Limb (tissue), 2 donors: ENCODE results near the gene PRR36.
"Not testable (repeated sequence)": the region's sequence is repeated elsewhere in the genome, so short reads cannot be mapped to it uniquely, and the experiment has no call there.

ENCODE experiments used
- DNase-seq, 2 donors: peaks; one replicate each; pipeline ENCODE4 v3.0.0-alpha.2; 2016; ENCODE audit errors: extremely low spot score in 2 of 2

The PRR36 gene

DNA sequence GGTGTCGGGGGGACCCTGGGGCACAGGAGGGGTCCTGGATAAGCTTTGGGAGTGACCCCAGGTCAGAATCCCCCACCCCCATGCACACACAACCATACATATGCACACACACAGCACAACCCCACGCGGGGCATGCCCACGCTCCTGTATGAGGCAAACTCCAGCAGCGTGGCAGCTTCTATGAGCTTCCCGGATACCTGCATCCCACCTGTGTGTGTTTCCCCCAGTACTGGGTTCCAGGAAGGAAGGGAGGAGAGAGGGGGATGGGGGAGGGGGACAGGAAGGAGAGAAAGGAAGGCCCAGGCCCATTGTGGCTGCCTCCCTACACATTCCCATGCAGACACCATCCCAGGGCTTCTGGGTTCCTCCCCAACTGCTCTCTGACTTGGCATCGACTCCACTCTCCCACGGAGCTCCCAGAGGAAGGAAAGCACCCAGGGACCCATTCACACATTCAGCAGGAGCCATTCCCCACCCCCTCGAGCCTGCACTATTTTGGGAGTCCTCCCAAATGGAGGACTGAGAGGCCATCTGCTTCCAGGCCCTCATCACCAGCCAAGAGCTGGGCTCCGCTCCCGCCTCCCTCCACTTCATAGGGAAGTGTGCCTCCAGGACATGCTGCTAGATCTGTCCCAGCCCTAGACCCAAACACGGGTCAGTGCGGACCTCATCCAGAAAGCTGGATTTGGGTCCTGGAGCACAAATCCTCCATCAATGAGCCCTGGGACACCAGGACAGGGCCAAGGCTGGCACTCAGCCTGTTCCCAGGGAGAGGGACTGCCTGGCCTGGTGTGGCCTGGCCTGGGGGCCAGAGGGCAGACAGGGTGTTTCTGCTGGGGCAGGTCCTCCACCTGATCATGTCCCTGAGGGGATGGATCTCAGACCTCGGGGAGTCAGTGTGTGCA is 13.2 kb downstream of the PRR36 start:
- no peak for DNase-seq

DNA sequence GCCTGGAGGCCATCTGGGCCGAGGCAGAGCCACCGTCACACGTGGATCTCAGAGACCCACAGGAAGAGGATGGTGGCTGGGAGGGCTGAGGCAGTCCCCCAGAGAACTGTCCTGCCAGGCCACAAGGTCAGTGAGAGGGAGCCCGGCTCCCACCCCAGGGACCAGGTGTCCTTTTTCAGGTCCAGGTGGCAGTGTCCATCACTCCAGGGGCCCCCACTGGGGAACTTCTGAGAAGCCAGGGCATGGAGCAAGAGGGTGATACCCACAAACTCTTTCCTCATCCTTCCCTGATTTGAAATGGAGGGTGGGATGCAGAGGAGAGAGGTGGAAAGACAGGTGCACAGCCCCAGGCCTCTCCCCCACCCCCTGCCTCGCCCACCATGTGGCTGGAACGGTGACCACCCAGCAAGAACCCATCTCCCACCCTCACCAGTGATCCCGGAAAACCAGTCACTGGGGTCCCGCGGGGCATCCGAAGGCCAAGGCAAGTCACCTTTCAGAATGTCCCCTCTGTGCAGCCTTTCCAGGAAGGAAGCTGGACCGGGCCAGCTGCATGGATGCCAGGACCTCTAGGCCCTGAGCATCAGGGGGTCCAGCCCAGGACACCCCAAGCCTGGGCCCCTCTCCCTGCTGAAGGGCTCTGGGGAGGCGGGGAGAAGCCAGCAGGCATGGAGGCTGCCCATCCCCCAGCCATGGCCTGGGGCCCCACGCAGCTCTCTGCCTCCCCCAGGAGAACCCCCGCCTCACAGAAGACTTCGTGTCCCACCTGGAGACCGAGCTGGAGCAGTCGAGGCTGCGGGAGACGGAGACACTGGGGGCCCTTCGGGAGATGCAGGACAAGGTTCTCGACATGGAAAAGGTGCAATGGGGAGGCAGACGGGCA is 14.1 kb downstream of the PRR36 start:
- DNase-seq = no peak

DNA sequence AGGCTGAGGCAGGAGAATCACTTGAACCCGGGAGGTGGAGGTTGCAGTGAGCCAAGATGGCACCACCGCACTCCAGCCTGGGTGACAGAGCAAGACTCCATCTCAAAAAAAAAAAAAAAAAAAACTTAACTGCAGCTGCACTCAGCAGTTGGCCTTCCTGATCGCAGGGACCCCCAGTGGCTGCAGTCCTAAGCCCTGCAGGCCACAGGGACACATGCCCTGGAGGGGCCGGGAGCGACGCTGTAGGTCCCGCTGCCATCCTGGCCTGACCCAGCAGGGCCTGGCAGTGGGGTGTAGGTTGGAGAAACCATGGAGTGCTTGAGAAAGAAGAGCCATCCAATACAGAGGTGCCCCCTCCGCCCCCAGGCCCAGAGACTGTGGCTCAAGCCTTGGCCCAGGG is 15.1 kb downstream of the PRR36 start:
- not testable (repeated sequence) for DNase-seq

DNA sequence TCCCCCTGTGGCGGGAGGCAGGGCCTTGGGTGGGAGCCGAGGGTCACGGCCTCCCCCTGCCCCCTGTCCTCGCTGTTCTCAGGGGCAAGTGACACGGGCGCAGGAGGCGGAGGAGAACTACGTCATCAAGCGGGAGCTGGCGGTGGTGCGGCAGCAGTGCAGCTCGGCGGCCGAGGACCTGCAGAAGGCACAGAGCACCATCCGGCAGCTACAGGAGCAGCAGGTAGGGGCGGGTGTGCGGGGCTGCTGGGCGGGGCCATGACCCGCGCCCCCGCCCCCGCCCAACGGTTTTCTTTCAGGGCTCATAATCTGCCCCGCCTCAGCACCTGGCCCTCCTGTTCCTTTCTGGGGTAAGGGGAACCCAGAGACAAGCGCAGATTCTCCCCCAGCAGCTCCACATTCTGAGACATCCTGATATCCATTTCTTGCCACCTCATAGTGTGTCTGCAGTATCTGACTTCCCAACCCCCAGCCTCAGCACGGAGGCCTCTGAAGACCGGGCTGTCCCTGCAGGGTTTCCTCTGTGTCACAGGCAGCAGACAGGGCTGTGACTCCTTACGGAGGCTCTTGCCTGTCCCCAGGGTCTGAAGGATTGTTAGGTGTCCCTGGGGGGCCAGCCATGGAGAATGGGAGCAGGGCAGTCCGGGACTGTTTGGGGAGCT is 15.9 kb downstream of the PRR36 start:
- no peak for DNase-seq

DNA sequence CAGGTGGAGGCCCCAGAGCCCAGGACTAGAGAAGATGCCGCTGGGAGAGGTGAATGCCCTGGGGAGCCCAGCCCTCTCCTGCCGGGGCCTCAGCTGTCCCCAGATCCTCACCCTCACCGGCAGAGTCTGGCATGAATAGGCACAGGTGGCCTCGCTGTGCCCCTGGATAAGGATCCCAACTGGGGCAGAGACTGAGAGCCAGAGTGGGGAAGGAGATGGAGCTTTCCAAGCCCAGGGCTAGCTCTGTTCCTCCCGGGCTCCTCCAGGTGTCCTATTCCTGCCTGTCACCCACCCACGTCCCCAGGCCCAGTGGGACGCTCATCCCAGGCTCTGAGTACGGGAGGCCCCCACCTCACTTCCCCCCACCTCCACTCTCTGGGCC is 16.5 kb downstream of the PRR36 start:
- DNase-seq = no peak

DNA sequence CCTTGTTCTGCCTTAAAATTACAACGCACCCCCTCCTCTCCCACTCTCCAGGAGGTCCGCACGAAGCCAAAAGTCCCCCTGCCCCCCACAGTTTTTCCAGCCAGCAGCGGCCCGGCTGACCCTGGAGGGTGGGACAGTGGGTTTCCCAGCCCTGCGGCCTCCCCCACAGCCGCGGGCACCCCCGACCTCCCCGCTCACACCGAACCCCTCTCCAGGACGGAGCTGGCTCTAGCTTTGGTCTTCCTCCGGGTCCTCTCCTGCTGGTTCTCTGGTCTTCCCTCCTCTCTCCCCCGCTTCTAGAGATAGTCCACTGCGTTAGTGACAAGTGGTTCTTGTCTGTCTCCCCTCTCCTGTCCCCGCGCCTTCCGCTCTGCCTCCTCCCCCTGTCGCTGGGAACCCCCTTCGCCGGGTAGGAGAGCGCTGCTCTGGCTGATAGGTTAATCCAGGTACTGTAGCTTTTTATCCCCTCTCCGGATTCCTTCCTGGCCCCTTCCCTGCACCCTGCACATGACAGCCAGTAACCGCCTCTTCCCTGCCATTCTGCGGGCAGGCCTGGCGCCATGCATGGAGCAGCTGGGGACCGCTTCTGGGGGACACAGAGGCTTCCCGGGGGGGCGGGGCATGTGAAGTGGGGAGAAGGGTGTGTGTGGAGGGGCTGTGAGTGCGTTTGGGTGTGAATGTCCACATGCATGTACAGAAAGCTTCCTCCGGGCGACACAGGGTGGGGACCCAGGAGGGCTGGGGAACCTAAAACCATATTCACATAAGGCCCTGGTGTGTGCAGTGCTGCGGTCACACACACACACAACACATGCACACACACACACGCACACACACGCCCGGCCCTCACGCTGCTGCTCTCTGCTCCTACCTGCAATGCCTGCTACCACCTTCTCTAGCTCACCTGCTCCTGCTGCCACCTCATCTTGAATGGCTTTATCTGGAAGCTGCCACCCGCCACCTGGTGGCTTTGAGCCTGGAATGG is 17.2 kb downstream of the PRR36 start:
- no peak for DNase-seq

DNA sequence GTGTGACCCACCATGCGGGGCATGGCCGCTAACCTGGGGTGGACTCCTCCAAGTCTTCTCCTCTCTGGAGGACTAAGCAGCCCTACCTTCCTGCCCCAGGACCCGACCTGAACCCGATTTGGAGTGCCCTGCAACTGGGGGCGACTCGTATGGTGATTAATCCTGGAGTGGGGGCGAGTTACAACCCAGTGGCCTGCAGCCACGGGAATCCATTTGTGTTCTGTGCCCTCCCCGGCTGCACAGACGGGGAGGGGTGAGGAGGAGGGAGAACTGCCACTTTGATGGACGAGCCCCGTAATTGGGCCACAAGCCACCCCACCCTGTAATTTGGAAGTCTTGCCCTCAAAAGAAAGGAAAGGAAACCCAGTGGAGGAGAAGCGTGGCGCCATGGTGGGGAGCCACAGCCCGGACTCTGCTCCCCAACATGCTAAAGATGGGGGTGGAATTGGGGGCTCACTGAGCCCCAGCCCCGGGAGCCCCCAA is 18.0 kb downstream of the PRR36 start:
- no peak for DNase-seq

DNA sequence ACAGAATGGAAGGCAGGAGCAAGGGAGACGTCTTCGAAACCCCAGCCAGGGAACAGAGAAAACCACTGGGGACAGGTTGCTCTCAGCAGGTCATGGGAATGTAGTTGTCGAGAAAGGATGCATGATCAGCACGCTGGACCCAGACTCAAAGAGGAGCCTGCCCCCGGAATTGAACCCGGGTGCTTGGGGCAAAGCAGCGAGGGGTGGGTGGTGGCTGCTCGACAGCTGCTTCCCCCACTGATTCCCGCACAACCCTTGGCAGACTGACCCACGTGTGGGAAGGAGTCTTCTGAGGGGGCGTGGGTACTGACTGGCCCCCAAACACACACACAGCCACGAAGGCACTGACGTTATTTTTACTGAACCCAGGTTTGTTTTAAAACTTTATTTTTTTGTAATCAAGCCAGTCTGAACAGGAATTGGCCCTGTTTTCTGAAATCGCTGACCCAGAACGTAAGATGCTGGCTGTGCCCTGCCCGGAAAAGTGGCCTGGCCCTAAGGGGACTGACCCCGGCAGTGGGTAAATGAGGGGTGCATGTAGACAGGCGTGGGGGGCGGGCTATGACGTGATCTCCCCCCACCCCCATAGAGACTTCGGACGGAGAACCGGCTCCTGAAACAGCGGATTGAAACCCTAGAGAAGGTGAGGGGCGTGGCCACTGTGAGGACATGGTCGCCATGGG is 18.6 kb downstream of the PRR36 start:
- DNase-seq = no peak

DNA sequence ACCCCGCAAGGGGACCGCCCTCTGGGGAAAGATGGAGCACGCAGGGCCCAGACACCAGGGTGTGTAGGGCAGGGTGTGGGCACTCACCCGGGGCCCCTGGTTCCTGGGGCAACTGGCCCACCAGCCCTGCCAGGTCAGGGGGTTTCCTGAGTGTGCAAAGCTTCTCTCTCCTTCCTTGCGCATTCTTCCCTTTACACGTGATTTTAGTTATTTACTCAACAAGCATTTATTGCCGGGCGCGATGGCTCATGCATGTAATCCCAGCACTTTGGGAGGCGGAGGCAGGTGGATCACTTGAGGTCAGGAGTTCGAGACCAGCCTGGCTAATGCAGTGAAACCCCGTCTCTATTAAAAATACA is 20.4 kb downstream of the PRR36 start:
- no peak for DNase-seq

DNA sequence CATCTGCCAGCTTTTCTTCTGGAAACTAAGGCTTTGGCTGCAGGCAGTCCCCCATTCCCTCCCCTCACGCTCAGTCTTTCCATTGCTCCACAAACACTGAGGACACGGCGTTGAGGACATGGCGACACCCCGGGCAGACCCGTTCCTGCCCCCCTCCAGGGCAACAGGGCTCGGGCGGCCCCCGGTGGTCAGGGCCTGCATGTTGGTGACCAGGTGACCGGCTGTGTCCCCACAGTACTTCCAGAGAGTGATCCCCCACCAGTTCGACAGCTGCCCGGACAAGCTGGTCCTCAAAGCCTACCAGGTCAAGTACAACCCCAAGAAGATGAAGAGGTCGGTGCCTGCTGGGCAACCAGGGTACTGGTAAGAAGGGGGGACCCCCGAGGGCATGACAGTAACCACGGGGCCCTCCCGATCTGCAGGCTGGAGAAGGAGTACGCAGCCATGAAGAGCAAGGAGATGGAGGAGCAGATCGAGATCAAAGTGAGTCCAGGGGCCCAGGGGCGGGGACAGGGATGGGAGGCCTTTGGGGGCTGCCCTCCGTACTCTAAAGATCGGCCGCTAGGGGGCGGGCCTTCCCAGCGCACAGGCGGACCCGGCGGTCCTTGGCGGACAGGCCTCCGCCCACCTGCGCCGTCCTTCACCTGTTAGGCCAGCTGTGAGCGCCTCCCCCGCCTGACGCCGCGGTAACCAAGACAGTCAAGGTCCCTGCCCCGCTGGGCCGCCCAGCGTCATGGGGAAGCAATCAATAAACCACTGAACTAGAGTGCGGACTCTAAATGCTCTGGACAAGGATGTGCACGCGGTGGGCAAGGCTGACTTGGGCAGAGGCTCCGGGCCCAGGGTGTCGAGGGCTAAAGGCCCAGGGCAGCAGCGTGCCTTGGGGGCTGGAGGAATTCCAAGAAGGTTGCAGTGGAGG is 21.1 kb downstream of the PRR36 start:
- peak in 1 of 2 donors; percentile 84 for DNase-seq

DNA sequence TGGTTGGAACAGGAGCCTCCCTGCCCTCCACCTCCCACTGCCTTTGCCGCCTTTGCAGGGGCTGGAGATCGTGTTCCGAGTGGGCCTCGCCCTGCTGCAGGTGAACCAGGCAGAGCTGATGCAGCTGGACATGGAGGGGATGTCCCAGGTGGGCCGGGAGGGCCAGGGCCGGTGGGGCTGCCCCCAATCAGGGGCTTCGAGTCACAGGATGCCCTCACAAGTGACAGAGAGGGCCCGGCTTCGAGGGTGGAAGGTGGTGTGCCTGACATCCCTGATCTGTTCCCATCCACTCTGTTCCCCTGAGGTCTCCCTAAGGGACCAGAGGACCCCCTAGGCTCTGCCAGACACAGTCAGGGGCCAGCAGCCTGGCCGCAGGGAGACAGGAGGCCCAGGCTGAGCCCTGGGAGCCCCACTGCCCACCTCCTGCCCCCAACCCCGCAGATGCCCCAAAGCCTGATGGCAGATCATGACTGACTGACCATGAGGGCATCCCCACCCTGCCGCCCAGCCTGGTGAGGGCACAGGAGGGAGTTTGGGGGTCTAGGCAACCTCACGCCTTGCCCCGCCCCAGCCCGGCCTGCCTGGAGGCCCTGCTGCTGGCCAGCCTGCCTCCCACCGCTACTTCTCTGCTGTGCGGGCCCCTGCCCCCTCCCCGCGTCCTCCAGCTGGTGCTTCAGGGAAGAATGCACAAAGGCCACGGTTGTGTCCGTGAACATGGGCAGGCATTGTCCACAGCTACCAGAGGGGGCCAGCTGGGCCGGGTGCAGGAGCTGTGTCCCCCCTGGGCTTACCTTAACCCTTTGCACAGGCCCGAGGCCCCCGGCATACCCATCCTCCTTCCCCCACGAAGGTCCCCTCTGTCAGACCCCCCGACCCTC is 22.3 kb downstream of the PRR36 start:
- peak in 1 of 2 donors; percentile 47 for DNase-seq

DNA sequence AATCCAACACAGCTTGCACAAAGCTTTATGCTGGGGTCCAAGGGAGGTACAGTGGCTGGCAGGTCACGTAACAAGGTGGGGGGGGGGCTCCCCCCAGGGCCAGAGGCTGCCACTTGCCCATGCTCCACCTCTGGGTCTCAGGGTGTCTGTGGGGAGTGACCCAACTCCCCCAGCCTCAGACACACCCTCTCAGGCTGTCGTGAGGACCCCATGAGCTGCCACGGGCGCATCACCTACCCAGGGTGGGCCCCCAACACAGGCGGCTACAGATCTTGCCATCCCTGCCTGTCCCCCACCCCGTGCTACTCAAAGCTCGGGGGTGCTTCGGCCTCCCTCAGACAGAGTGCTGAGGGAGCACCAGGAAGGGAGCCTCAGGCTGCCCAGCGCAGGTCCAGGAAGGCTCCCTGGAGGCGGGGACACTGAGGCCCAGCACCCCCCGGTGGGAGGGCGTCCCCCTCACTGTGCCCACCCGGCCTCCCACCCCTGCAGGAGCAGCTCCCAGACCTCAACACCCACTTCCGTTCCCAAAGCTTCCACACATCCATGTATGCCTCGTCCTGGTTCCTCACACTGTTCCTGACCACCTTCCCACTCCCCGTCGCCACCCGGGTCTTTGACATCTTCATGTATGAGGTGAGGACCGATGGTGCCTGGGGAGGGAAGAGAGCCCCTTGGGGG is 23.1 kb downstream of the PRR36 start:
- DNase-seq = no peak

DNA sequence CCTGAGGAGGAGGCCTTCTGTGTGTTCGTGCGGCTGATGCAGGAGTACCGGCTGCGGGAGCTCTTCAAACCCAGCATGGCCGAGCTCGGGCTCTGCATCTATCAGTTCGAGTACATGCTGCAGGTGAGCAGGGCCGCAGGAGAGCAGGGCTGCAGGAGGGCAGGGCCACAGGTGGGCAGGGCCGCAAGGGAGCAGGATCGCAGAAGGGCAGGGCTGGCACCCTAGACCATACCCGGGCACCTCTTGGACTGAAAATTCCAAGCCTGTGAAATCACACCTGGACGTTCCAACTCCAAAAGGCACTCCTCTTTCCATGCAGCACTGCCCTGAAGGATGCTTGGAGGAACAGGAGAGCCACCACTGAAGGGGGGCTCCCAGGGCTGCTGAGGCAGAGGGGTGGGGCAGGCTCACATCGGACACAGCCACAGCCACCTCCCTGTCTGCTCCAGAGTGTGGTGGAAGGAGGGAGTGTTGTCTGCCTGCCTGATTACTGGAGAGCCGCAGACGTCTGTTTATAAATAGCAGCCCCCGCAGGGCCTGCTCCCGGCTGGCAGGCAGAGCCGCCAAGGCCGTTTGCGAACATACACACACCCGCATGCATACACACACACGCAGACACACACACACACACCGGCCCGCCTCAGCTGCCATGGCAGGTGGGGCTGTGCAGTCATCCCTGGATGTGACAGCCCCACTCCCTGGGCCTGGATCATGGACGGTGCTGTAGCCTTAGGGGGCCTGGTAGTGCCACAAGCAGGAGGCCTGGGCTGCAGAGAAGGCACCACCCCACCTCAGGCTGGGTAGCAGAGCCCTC is 24.0 kb downstream of the PRR36 start:
- peak in 1 of 2 donors; percentile 52 for DNase-seq

DNA sequence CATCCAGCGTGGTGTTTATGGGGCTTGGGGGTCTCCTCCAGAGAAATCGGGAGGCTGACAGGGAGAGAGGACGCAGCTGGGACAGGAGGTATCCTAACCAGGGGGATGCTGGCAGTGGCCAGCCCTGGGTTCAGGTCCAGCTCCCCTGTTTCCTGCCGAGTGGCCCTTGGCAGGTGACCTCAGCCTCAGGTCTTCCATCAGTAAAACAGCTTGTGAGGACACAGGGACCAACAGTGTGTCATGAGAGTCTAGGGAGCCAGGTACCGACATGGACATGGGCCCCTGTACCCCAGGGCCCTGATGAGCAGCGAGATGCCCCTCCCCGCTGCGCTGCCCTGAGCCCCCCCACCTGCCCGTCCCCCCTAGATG is 24.6 kb downstream of the PRR36 start:
- DNase-seq = no peak

DNA sequence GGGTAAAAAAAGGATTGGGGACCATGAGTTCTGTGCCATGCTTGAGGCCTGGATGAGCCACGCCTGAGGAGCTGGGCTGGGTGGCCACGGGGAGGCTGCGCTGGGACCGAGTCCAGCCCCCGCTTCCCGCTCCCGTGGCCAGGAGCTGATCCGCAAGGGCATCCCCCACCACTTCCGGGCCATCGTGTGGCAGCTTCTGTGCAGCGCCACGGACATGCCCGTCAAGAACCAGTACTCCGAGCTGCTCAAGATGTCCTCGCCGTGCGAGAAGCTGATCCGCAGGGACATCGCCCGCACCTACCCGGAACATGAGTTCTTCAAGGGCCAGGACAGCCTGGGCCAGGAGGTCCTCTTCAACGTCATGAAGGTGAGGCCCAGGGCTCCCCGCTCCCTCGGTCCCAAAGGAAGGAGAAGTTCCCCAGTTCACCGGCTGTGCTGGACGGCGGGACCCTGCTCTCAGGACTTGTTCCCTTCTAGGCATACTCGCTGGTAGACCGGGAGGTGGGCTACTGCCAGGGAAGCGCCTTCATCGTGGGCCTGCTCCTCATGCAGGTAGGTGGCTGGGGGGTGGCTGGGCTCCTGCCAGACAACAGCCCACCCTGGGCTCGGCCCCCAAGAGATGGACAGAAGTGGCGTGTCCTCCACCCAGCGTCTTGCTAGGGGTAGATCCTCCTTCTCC is 25.3 kb downstream of the PRR36 start:
- no peak for DNase-seq

DNA sequence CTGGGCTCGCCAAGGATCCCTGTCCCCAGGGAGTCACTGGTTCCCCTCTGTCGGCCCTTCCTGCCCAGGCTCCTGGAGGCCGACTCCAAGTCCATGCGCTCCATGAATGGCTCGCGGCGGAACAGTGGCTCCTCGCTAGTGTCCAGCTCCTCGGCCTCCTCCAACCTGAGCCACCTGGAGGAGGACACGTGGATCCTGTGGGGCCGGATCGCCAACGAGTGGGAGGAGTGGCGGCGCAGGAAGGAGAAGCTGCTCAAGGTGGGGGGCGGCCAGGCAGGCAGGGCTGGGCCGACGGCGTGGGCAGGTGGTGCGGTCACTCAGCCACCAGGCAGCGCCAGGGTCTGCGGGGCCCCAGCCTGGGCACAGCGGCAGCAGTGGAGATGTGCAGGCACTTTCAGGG is 26.5 kb downstream of the PRR36 start:
- no peak for DNase-seq
